SH-SY5Y (cell line): Measurements from ENCODE around the gene FAM78A.

Experiments used
- GATA2 ChIP-seq: IDR thresholded peaks from 2 replicates; pipeline ENCODE4 v1.6.1; 2011; ENCODE audit warnings: mild to moderate bottlenecking, low read depth, low read length
- GATA3 ChIP-seq: IDR thresholded peaks from 2 replicates; pipeline ENCODE4 v1.6.1; 2011; ENCODE audit warnings: low read depth, mild to moderate bottlenecking, low read length, moderate library complexity

- TF ChIP-seq GATA3 (no peak), GATA2 (no peak)
These were observed 797 bp downstream of the FAM78A start for GRCh38 chr9:131275332-131276093.
